Occipital lobe (tissue), 2 donors: ENCODE measurements around the gene IL36RN. TPM values are rescaled to one million over a fixed set of nuclear protein-coding genes. Genes with fewer than 3 reads are reported as not detected.

ENCODE experiments used
- DNase-seq: peaks from one replicate; lab custom pipeline; 2025; lab: John Stamatoyannopoulos, UW
- total RNA-seq: library from RNA; depleted of rRNA; stranded (reverse); fragments of >200 nt; gene quantifications from one replicate; pipeline ENCODE4 v1.2.3, GENCODE V29; 2014

IL36RN gene
- not detected for total RNA-seq

- DNase-seq = no peak
These were observed at the start of gene IL36RN for GRCh38 chr2:113058998-113059960. Gene IL36RN (plus strand): TSS chr2:113059198. CDS start chr2:113059439, 241 bp downstream.

DNA sequence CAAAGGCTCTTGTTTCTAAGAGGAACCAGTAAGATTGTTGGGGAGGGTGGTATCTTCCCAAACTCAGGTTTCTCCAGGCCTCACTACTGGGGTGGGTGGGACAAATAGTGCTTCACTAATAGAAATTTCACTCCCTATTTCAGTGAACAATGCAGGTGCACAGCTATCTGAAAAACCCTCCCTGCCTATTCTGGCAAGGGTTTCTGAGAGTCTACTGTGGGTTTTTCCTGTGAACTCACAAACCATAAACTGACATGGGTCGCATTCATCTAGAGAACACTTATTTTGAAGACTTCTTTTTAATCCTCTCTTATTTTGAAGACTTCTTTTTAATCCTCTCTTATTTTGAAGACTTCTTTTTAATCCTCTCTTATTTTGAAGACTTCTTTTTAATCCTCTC is 49.4 kb upstream of the IL36RN start:
- no peak for DNase-seq

DNA sequence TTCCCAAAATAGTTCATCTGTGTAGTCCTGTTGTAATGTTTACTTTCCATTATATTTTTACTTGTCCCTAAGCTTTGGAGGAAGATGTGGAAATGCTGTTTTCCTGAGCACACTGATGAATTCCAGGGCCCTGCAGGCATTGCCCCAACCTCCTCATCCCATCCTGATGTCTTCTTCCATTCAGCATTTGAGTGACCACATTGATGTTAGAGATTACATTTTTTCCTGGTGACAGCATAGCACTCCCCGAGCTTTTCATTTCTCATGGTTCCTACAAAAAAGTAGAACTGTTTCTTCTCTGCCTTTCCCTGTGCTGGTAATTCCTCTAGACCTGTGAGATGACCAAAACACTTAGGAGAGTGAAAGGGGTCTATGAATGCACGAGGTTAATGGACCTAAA is 48.9 kb upstream of the IL36RN start:
- no peak for DNase-seq

GRCh38 chr2:113011108-113011507 is 47.9 kb upstream of the IL36RN start:
- no peak for DNase-seq

GRCh38 chr2:113012436-113013335 is 46.3 kb upstream of the IL36RN start:
- DNase-seq = no peak

- DNase-seq = no peak
These were observed 45.7 kb upstream of the IL36RN start for GRCh38 chr2:113013336-113013661.

- no peak for DNase-seq
These were observed 44.9 kb upstream of the IL36RN start for GRCh38 chr2:113014067-113014466.

DNA sequence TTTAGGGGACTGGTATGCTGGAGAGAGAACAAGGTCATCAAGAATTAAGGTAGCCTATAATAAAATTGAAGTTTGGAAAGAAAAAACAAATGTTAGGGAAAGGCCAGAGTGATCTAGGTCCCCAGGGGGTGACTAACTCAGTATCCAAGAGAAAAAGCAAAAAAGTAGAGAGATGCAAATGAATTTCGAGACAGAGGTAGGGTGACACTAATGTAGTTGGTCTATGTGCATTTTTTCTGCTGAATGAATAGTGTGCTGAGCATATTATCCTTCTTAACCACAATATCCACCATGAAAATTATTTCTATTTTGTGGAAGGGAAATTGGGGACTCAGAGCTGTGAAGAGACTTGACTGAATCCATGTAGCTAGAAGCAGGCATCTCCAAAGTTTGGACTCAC is 44.0 kb upstream of the IL36RN start:
- DNase-seq = no peak

DNA sequence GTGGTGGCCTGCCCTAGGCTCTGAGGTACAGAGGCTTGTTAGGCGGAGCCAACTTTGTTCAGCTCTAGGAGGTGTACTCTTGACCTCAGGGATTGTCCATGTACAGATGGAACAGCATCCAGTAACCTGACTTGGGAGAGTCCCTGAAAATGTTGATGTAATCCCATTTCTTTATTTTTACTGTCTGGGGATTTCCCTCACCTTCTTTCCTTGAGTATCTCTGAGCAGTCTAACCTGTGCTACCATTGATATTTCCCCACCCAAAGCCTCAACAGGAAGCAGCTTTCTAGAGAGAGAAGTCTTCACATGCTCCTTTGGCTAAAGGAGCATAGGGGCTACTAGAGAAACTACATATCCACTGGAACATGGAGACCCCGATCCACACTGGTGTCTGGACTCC is 43.3 kb upstream of the IL36RN start:
- no peak for DNase-seq

- no peak for DNase-seq
These were observed 40.5 kb upstream of the IL36RN start for GRCh38 chr2:113018509-113018908.

- no peak for DNase-seq
These were observed 37.7 kb upstream of the IL36RN start for GRCh38 chr2:113021312-113021711.

GRCh38 chr2:113024764-113025163 is 34.2 kb upstream of the IL36RN start:
- no peak for DNase-seq

GRCh38 chr2:113025737-113026136 is 33.3 kb upstream of the IL36RN start:
- no peak for DNase-seq

DNA sequence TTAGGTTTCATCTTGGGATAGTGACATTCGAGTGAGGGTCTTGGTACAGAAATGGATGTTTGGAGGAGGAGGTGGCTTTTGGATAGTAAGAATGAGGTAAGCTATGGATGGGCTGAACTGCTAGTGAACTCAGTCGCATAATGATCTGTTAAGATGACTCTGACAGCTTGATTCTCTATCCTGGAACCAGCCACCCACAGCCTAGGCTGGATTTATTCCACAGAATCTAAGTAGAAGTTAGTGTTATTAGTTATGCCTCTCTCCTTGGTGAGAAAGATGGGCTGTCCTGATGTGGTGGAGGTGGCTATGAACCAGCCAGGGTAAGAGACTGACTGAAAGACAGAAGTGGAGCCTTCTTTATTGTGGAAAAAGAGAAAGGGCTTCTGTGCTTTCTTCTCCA is 31.3 kb upstream of the IL36RN start:
- DNase-seq = no peak

DNA sequence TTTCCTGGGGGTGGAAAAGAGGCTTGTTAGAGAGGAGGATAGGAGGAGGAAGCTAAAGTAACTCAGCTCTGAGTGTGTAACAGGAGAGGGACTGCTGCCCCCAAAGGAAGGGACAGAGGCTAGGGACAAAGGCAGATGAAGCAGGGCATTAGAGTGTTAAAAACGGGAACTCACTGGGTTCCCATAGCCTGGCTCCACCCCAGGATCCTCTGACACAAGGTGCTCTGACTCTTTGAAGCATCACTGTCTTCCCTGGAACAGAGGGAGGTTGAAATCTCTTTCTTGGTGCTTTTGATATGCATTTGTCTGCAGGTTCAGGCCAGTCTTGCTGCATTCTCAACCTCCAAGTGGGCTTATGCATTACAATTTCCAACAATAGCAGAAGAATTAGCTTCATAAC is 30.9 kb upstream of the IL36RN start:
- no peak for DNase-seq

GRCh38 chr2:113032737-113033136 is 26.3 kb upstream of the IL36RN start:
- no peak for DNase-seq

DNA sequence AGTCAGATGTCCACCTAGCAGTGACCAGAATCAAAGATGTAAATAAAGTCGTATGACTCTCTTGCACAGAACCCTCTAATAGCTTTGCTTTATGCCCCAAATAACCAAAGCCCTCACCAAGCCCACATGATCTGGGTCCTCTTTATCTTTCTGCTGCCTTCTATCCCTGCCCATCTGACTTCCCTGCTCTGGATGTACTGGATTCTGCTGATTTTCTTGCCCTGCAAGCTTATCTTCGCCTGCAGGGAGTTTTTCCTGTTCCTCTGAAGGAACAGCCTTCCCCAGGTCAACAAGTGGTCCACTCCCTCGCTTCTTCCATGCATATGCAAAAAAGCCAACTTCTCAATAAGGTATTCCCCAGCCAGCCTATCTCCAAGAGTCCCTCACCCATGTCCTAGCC is 25.0 kb upstream of the IL36RN start:
- DNase-seq = no peak

DNA sequence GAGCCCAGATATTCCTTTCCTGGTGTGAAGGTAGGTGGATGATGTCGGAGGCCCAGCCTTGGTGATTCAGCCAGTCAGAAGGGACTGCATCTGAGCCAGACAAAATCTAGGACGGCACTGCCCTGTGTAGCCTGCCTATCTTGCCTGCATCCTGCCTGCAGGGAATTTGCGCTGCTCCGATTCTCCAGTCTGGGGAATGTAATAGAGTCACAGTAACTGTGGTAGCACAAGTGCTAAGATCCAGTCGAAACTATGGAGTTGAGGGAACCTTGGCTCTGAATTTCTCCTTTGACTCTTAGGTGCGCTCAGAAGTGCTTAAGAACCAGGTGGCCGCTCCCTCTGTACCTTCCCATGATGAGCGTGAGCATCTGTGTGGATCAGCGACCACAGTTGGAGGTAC is 22.2 kb upstream of the IL36RN start:
- no peak for DNase-seq

DNA sequence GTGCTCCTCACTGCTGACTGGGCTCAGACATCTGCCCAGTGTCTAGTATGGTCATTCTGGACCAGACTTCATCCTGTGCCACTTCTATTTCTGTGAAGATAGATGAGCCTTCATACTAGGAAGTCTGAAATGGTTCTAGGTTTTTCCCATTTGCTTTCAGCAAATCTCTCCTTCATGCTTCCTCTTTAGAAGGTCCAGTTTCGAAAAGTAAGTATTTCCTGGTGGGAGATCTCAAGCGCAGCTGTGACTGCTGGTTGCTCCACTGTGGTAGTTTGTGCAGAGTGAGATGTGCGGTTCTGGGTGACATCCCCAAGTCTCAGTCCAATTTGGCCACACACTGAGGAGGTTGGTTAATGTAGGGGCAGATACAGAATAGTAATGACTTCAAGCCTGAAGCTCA is 20.7 kb upstream of the IL36RN start:
- no peak for DNase-seq

DNA sequence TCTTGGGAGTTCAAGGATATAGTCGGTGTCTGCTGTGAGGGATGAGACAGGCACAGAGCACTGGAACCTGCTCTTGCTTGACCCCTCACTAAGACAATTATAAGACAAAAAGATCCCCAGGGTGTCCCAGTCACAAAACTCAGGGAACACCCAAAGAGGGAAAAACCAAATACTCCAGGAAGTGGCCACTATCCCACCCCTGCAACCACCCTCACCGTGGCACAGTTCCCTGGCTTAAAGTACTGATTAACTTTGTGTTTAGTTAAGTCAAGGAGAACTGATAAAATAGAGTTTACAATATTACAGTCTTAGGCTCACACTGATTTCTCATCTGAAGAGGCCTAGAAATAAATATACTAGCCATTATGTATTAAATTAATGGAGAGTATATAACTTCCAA is 19.8 kb upstream of the IL36RN start:
- no peak for DNase-seq

- no peak for DNase-seq
These were observed 19.3 kb upstream of the IL36RN start for GRCh38 chr2:113039719-113040118.

DNA sequence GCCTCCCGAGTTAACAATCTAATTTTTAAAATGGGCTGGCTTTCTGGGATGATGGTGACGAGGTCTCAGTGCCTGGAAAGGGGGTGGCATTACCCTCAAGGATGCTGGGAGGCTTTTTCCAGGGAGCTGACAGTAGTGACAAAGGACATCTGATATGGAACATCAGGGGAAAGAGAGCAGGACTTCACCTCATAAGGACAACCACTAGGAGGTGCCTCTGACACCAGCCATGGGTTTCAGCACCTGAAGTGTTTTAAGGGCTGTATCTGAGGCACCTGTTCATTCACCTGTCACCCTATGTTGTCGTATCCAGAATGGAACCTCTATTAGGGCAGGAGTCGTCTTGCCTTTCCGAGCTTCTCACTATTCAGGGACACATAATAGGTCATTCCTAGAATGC is 17.1 kb upstream of the IL36RN start:
- no peak for DNase-seq

GRCh38 chr2:113046465-113046864 is 12.5 kb upstream of the IL36RN start:
- DNase-seq = no peak
